Measurements from ENCODE around the gene TMEM201. TPM values are rescaled to one million over a fixed set of nuclear protein-coding genes. Genes with fewer than 3 reads are reported as not detected.

The TMEM201 gene
- total and polyA plus RNA-seq, 9 of the 15 experiments (the other 6 are each of a cell fraction or from before 2014, with no cell fraction given), result 0.42 to 51.3 (median 7.4) TPM

- TF ChIP-seq, protein P1, sequence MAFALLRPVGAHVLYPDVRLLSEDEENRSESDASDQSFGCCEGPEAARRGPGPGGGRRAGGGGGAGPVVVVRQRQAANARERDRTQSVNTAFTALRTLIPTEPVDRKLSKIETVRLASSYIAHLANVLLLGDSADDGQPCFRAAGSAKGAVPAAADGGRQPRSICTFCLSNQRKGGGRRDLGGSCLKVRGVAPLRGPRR (CRISPR knock-in tag; IDR thresholded peaks at IDR 0.05), result no peak
- TF ChIP-seq ZNF316 (IDR thresholded peaks at IDR 0.05) (no peak), HINFP (tag; conservative IDR thresholded peaks at IDR 0.05; ENCODE audit: low read depth) (no peak), MTA3 (IDR thresholded peaks at IDR 0.05; ENCODE audit: borderline replicate concordance) (0 out of 2 replicates have a peak, but pooled peaks have one; percentile 30), MYC (IDR thresholded peaks at IDR 0.05; ENCODE audit: low read depth, low read length) (no peak), MYC (CRISPR knock-in tag; IDR thresholded peaks at IDR 0.05; ENCODE audit: borderline replicate concordance, low read depth) (no peak), ARNT (IDR thresholded peaks at IDR 0.05) (no peak), CBX5 (IDR thresholded peaks at IDR 0.05; ENCODE audit: borderline replicate concordance, low read depth) (no peak), SMARCA4 (IDR thresholded peaks at IDR 0.05) (no peak), LEF1 (IDR thresholded peaks at IDR 0.05) (no peak), ZNF764 (CRISPR knock-in tag; IDR thresholded peaks at IDR 0.05; ENCODE audit: low read depth) (no peak), MEIS2 (IDR thresholded peaks at IDR 0.05; ENCODE audit: partially characterized antibody) (peak; percentile 38), KDM5B (IDR thresholded peaks at IDR 0.05; ENCODE audit: insufficient replicate concordance, low read depth, low read length) (no peak), CCNT2 (IDR thresholded peaks at IDR 0.05; ENCODE audit: borderline replicate concordance, extremely low read depth, insufficient read length, low read depth, low read length) (no peak), NCOA1 (IDR thresholded peaks at IDR 0.05; ENCODE audit: low read depth) (no peak), FOS (IDR thresholded peaks at IDR 0.05; ENCODE audit: extremely low read depth, insufficient read length) (no peak), CHD4 (IDR thresholded peaks at IDR 0.05; ENCODE audit: insufficient read depth, insufficient replicate concordance, low read depth, low read length, poor library complexity, severe bottlenecking) (no peak), OTX1 (CRISPR knock-in tag; IDR thresholded peaks at IDR 0.05) (no peak), ZNF134 (CRISPR knock-in tag; conservative IDR thresholded peaks at IDR 0.05) (no peak)
- TF ChIP-seq, protein P2, sequence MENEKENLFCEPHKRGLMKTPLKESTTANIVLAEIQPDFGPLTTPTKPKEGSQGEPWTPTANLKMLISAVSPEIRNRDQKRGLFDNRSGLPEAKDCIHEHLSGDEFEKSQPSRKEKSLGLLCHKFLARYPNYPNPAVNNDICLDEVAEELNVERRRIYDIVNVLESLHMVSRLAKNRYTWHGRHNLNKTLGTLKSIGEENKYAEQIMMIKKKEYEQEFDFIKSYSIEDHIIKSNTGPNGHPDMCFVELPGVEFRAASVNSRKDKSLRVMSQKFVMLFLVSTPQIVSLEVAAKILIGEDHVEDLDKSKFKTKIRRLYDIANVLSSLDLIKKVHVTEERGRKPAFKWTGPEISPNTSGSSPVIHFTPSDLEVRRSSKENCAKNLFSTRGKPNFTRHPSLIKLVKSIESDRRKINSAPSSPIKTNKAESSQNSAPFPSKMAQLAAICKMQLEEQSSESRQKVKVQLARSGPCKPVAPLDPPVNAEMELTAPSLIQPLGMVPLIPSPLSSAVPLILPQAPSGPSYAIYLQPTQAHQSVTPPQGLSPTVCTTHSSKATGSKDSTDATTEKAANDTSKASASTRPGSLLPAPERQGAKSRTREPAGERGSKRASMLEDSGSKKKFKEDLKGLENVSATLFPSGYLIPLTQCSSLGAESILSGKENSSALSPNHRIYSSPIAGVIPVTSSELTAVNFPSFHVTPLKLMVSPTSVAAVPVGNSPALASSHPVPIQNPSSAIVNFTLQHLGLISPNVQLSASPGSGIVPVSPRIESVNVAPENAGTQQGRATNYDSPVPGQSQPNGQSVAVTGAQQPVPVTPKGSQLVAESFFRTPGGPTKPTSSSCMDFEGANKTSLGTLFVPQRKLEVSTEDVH (IDR thresholded peaks at IDR 0.05; ENCODE audit: low read depth, partially characterized antibody), result no peak
Observed at GRCh38 chr1:9593492-9594465, 5.1 kb downstream of the TMEM201 start (continued).

Measured in K562 (cell line).